ENCODE measurements around the gene MYEOV. TPM values are rescaled to one million over a fixed set of nuclear protein-coding genes. Genes with fewer than 3 reads are reported as not detected.

MYEOV gene
- total RNA-seq, 4 donors from 2014 or later = 0.35 to 1.4 TPM; not detected in 2

DNA sequence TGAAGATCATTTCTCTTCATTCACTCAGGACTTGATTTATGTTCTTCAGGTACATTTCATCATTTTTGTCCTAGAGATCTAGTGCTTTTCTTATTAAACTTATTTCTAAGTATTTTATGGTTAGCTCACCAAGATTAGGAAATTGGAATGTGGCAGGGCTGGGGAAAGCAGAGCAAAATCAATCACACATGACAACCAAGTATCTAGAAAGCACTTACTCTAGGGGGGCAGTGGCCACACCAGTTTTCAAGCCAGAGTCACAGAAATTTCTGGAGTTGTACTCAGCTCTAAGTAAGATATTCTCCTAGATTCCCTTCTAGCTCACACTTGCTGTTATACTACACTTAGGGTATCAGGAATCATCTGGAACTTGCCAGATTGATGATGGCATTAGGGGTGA is 33.3 kb upstream of the MYEOV start:
- Histone ChIP-seq H3K4me3 (no peak overlapping the region), H3K36me3 (no peaks in the 10 kb centered on the region), H3K27ac (no peak overlapping the region), H3K27me3 (no peaks in the 10 kb centered on the region), H3K9me3 (no peaks in the 10 kb centered on the region), H3K4me1 (no peaks in the 10 kb centered on the region)
- intact Hi-C loops (cut with DNase I; ENCODE audit: low total_unique reads) = no loop called here
- TF ChIP-seq, protein P1, sequence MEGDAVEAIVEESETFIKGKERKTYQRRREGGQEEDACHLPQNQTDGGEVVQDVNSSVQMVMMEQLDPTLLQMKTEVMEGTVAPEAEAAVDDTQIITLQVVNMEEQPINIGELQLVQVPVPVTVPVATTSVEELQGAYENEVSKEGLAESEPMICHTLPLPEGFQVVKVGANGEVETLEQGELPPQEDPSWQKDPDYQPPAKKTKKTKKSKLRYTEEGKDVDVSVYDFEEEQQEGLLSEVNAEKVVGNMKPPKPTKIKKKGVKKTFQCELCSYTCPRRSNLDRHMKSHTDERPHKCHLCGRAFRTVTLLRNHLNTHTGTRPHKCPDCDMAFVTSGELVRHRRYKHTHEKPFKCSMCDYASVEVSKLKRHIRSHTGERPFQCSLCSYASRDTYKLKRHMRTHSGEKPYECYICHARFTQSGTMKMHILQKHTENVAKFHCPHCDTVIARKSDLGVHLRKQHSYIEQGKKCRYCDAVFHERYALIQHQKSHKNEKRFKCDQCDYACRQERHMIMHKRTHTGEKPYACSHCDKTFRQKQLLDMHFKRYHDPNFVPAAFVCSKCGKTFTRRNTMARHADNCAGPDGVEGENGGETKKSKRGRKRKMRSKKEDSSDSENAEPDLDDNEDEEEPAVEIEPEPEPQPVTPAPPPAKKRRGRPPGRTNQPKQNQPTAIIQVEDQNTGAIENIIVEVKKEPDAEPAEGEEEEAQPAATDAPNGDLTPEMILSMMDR (IDR thresholded peaks at IDR 0.05) = no peak
- TF ChIP-seq POLR2A (IDR thresholded peaks at IDR 0.05) = no peak
- no peak for DNase-seq

- no peaks in the 10 kb centered on the region for H3K4me1 ChIP-seq
- no peaks in the 10 kb centered on the region for H3K27me3 ChIP-seq
- TF ChIP-seq, protein P1 (IDR thresholded peaks at IDR 0.05) = no peak
- no peak for TF ChIP-seq POLR2A (IDR thresholded peaks at IDR 0.05)
- no peaks in the 10 kb centered on the region for H3K36me3 ChIP-seq
- no peaks in the 10 kb centered on the region for H3K9me3 ChIP-seq
- no peak overlapping the region for H3K4me3 ChIP-seq
- DNase-seq = no peak
- intact Hi-C loops (cut with DNase I; ENCODE audit: low total_unique reads) = no loop called here
- no peak overlapping the region for H3K27ac ChIP-seq
These were observed 32.8 kb upstream of the MYEOV start for GRCh38 chr11:69261116-69261515.

DNA sequence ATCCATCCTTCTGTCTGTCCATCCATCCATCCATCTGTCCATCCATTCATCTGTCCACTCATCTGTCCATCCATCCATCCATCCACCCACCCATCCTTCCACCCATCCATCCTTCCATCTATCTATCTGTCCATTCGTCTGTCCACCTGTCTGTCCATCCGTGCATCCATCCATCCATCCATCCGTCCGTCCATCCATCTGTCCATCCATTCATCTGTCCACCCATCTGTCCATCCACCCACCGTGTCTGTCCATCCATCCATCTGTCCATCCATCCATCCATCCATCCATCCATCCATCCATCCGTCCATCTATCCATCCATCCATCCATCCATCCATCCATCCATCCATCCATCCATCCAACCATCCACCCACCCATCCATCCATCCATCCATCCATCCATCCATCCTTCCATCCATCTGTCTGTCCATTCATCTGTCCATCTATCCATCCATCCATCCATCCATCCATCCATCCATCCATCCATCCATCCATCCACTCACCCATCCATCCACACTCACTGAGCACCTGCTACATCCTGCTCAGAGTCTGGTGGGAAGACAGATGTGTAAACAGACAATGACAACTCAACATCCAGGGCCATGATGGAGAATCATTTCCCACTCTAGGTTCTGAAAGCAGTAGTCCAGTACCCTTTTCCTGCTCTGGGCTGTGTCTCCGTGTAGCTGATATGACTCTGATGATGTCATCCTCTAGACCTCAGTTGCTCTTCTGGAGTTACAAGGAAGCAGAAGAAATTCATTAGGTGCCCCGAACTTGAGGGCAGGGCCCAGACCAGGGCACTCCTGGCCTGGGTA is 30.8 kb upstream of the MYEOV start:
- Histone ChIP-seq H3K9me3 (no peaks in the 10 kb centered on the region), H3K27ac (no peak overlapping the region), H3K27me3 (no peaks in the 10 kb centered on the region), H3K4me3 (no peak overlapping the region), H3K4me1 (no peaks in the 10 kb centered on the region), H3K36me3 (no peaks in the 10 kb centered on the region)
- intact Hi-C loops (cut with DNase I; ENCODE audit: low total_unique reads) = no loop called here
- DNase-seq = no peak
- no peak for TF ChIP-seq POLR2A (IDR thresholded peaks at IDR 0.05)
- TF ChIP-seq, protein P1 (IDR thresholded peaks at IDR 0.05) = no peak

- Histone ChIP-seq H3K27ac (no peak overlapping the region), H3K36me3 (no peaks in the 10 kb centered on the region), H3K4me3 (no peak overlapping the region), H3K9me3 (no peaks in the 10 kb centered on the region), H3K27me3 (no peaks in the 10 kb centered on the region), H3K4me1 (no peaks in the 10 kb centered on the region)
- TF ChIP-seq, protein P1 (IDR thresholded peaks at IDR 0.05) = no peak
- no peak for TF ChIP-seq POLR2A (IDR thresholded peaks at IDR 0.05)
- intact Hi-C loops (cut with DNase I; ENCODE audit: low total_unique reads) = no loop called here
- DNase-seq = no peak
These were observed 30.3 kb upstream of the MYEOV start for GRCh38 chr11:69263736-69264052.

GRCh38 chr11:69264486-69264885 is 29.5 kb upstream of the MYEOV start:
- no peak for TF ChIP-seq POLR2A (IDR thresholded peaks at IDR 0.05)
- TF ChIP-seq, protein P1 (IDR thresholded peaks at IDR 0.05) = no peak
- Histone ChIP-seq H3K27ac (no peak overlapping the region), H3K4me1 (no peaks in the 10 kb centered on the region), H3K36me3 (no peaks in the 10 kb centered on the region), H3K9me3 (no peaks in the 10 kb centered on the region), H3K27me3 (no peaks in the 10 kb centered on the region), H3K4me3 (no peak overlapping the region)
- DNase-seq = no peak
- intact Hi-C loops (cut with DNase I; ENCODE audit: low total_unique reads) = no loop called here

All from uterus (tissue), 4 donors.